Activated CD8-positive, alpha-beta memory T cell treated with anti-CD3 and anti-CD28 coated beads, Interleukin-2, amount 50 U/mL, for 1 hour (primary cell): ENCODE data around the gene RYR3.

Source experiments
- DNase-seq: peaks from one replicate; pipeline ENCODE4 v3.0.0-alpha.2; 2020; ENCODE audit errors: extremely low read depth

Gene RYR3

GRCh38 chr15:33826201-33826600 is 515.4 kb downstream of the RYR3 start:
- no peak for DNase-seq

GRCh38 chr15:33830351-33830750 is 519.6 kb downstream of the RYR3 start:
- DNase-seq, result no peak

DNA sequence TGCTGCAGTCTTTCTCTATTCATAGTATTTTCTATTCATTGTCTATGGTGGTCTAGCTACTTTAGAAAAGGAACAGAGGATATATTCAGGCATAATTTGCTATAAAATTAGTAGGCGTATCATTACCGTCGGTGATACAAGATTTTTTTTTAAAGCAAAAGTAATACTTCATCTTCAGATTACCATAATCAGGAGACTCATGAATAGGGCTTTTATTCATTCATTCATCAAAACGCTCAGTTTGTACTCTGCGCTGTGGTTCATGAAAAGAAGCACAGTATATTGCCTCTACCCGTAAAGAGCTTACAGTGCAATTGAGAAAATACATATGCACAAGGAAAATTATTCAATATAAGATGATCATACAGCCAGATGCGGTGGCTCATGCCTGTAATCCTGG is 520.9 kb downstream of the RYR3 start:
- no peak for DNase-seq

- DNase-seq, result no peak
Observed at GRCh38 chr15:33834892-33835743, 524.4 kb downstream of the RYR3 start.

DNA sequence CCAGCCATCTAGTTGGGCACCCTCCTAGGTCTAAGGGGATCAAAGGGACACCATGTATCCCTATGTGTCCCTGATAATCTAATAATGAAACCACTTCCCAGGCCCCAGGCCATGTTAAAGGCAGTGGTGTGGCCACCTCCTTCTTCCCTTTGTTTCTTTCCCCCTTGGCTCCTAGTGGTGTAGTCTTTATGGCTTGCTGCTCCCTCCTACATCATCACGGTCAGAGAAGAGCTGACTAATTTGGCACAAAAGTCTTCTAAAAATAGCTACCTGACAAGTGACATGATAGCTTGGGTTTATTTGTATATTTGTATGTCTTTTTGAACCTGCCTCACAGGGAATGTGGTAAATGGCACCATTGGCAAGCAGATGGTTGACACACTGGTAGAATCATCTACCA is 526.5 kb downstream of the RYR3 start:
- no peak for DNase-seq

DNA sequence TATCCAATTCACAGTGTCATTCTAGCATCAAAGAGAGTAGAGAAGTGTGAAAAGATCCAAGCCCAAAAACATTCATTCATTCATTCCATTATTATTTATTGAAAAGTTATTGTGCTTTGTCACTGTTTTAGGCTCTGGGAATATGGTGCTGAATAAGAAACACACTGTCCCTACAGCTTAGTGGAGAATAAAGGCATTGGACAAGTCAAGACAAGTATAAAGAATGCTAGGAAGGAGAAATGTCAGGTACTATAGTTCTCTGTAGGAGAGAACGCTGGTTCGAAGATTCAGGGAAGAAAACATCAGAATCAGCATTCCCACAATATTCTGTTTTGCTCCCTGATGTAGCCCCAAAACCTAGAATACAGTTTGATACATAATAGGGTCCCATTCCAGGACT is 528.8 kb downstream of the RYR3 start:
- DNase-seq, result no peak

- no peak for DNase-seq
Observed at GRCh38 chr15:33840615-33841014, 529.8 kb downstream of the RYR3 start.

DNA sequence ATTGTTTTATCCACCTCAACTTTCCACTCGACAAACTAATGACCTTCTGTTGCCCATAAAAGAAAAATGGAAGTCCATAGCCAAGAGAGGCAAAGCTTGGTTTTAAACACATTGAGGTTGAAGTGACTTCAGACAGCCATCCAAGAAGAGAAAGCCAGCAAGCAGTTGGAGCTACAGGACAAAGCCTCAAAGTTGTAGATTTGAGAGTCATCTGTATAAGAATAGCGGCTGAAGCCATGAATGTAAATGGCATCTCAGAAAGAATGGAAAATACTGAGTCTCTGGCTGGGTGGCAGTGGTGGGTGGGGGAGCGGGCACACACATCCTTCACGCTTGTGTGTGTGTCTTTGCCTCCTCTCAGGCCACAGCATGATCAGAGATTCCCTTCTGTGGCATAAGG is 533.4 kb downstream of the RYR3 start:
- no peak for DNase-seq

DNA sequence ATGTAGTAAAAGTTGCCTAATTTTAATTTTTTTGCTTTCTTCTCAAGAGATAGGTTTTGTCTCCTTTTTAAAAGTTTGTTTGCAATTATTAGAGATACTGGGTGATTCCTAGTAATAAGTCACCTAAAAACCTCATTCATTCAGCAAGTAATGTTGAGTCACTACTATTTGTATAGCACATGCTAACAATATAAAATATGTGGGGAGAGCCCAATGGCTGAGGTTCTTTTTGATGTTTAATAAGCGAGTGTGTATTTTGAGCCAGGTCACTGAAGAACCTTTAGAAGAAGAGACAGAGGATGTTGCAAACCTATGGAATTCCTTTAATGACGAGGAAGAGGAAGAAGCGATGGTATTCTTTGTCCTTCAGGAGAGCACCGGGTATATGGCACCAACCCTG is 533.8 kb downstream of the RYR3 start:
- no peak for DNase-seq

- DNase-seq, result no peak
Observed at GRCh38 chr15:33846142-33846541, 535.4 kb downstream of the RYR3 start.

GRCh38 chr15:33846862-33847261 is 536.1 kb downstream of the RYR3 start:
- no peak for DNase-seq

DNA sequence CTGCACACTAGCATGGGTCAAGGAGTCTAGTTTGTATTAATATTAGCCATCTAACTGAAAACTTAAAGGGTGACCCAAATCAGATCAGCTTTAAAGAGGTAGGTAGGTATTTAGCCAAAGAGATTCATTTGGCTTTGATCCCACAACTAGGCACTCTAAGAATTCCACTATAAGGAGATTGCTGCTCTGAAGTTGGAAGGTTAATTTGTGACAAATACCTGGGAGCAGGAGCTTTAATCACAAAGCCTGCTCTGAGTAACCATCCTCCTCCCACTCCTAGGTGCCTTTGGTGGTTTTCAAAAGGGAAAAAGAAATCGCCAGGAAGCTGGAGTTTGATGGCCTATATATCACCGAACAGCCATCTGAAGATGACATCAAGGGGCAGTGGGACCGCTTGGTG is 537.2 kb downstream of the RYR3 start:
- no peak for DNase-seq

DNA sequence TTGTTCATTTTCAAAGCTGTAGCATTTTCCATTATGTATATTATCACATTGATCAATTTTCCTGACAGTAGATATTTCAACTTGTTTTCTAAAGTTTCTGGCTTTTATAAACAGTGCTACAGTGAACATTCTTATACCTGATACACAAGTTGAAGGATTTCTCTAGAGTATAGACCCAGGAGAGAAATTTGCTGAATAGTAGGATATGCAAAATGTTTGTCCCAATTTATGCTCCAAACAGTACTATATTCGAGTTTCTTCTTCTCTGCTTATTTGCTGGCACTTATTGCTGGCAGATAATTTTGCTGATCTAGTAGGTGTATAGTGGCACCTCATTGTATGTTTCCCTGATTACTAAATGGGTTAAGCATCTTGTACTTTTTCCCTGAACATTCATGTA is 540.3 kb downstream of the RYR3 start:
- no peak for DNase-seq

- no peak for DNase-seq
Observed at GRCh38 chr15:33852094-33852493, 541.3 kb downstream of the RYR3 start.

DNA sequence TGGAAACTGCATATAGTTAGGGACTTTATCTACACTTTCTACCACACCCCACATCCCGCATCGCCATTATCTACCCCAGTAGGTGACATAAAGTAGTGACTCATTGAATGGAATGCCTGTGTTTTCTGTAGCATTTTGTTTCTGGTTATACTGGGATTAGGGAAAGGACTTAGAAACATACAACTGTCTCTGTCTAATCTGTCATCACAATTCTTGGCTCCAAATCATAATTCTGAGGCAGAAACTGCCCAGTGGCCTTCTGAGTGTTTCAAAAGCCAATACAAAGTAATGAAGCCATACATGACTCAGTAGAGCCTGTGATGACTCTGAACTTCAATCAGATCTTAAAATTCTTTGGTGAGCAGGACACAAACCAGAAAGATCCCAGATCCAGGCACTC is 541.8 kb downstream of the RYR3 start:
- DNase-seq, result no peak

GRCh38 chr15:33857726-33858125 is 547.0 kb downstream of the RYR3 start:
- no peak for DNase-seq

GRCh38 chr15:33858836-33859235 is 548.1 kb downstream of the RYR3 start:
- DNase-seq, result no peak

- DNase-seq, result no peak
Observed at GRCh38 chr15:33859992-33860545, 549.3 kb downstream of the RYR3 start.

DNA sequence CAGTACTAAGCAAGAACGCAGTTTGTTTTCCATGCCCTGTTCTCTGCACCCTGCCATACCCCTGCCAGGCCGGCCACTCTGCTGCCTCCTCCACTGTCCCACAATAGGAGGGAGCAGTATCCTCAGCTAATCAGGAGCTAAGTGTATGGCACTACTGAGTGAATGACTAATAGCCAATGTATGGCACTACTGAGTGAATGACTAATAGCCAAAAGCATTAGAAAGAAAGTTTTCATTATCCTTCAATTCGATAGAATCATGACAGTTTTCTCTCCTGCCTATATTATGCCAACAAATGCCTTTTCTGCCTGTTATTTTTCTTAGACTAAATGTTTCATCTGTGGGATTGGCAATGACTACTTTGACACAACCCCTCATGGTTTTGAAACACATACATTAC is 550.0 kb downstream of the RYR3 start:
- no peak for DNase-seq

GRCh38 chr15:33864360-33865075 is 553.8 kb downstream of the RYR3 start:
- no peak for DNase-seq

- DNase-seq, result no peak
Observed at GRCh38 chr15:33865416-33865815, 554.6 kb downstream of the RYR3 start.

- DNase-seq, result no peak
Observed at GRCh38 chr15:33866101-33866737, 555.5 kb downstream of the RYR3 start.

DNA sequence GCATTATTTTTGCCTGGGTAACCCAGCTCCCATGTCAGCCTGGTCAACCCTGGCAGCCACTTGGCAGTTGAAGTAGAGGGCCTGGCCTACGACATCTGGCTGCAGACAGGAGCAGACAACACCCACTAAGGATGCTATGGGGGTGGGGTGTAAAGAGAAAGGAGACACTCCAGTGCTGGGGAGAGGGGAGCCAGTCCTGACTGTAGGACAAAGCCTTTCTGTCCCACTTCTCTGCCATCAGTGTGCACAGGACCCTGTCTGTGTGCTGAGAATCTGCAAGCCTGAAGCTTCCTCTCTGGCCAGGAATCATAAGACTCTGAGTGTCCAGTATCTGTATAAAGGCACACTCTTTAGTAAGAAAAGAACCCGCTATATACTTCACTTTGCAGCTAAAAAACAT is 561.2 kb downstream of the RYR3 start:
- no peak for DNase-seq
